Measurements from ENCODE around the gene TOLLIP. TPM values are rescaled to one million over a fixed set of nuclear protein-coding genes. Genes with fewer than 3 reads are reported as not detected.
"Not testable (repeated sequence)": the region's sequence is repeated elsewhere in the genome, so short reads cannot be mapped to it uniquely, and the experiment has no call there.

The TOLLIP gene
- total and polyA plus RNA-seq, 2 donors = 10.9 to 25.4 TPM

GRCh38 chr11:1252371-1253102 is 56.9 kb downstream of the TOLLIP start:
- Histone ChIP-seq H3K4me1 (ENCODE audit: control insufficient read depth in 2 of 2, insufficient read depth in 2 of 2, low read length in 2 of 2) (no peaks in the 10 kb centered on the region), H3K4me3 (ENCODE audit: low read length in 2 of 2) (no peak overlapping the region), H3K36me3 (ENCODE audit: control insufficient read depth in 2 of 2, insufficient read depth in 2 of 2, low read length in 1 of 2) (no peaks in the 10 kb centered on the region), H3K27ac (ENCODE audit: low read depth in 1 of 2, low read length in 1 of 2) (no peak overlapping the region), H3K27me3 (ENCODE audit: control insufficient read depth in 2 of 2, insufficient read depth in 1 of 2, low read length in 1 of 2) (no peaks in the 10 kb centered on the region), H3K9me3 (ENCODE audit: control insufficient read depth in 2 of 2, insufficient read depth in 1 of 2, low read length in 1 of 2) (peaks cover 3 to 42% of the 10 kb centered on the region in 2 donors)
- DNase-seq (ENCODE audit: low read depth in 6 of 9, low spot score in 9 of 9) = no peak
- WGBS = 98% methylated on average over 38 of the region's 38 CpGs

GRCh38 chr11:1251236-1251770 is 58.1 kb downstream of the TOLLIP start:
- Histone ChIP-seq H3K9me3 (ENCODE audit: control insufficient read depth in 2 of 2, insufficient read depth in 1 of 2, low read length in 1 of 2) (peaks cover 4 to 45% of the 10 kb centered on the region in 2 donors), H3K4me3 (ENCODE audit: low read length in 2 of 2) (no peak overlapping the region), H3K27me3 (ENCODE audit: control insufficient read depth in 2 of 2, insufficient read depth in 1 of 2, low read length in 1 of 2) (no peaks in the 10 kb centered on the region), H3K4me1 (ENCODE audit: control insufficient read depth in 2 of 2, insufficient read depth in 2 of 2, low read length in 2 of 2) (no peaks in the 10 kb centered on the region), H3K27ac (ENCODE audit: low read depth in 1 of 2, low read length in 1 of 2) (no peak overlapping the region), H3K36me3 (ENCODE audit: control insufficient read depth in 2 of 2, insufficient read depth in 2 of 2, low read length in 1 of 2) (no peaks in the 10 kb centered on the region)
- 97% methylated on average over 16 of the region's 16 CpGs for WGBS
- no peak for DNase-seq (ENCODE audit: low read depth in 6 of 9, low spot score in 9 of 9)

DNA sequence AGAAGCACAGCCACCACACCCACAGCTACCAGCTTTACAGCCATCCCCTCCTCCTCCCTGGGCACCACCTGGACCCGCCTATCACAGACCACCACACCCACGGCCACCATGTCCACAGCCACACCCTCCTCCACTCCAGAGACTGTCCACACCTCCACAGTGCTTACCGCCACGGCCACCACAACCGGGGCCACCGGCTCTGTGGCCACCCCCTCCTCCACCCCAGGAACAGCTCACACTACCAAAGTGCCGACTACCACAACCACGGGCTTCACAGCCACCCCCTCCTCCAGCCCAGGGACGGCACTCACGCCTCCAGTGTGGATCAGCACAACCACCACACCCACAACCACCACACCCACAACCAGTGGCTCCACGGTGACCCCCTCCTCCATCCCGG is 59.0 kb downstream of the TOLLIP start:
- H3K4me3 ChIP-seq (ENCODE audit: low read length in 2 of 2); H3K4me1 ChIP-seq (ENCODE audit: control insufficient read depth in 2 of 2, insufficient read depth in 2 of 2, low read length in 2 of 2); DNase-seq (ENCODE audit: low read depth in 6 of 9, low spot score in 9 of 9); H3K36me3 ChIP-seq (ENCODE audit: control insufficient read depth in 2 of 2, insufficient read depth in 2 of 2, low read length in 1 of 2); H3K27me3 ChIP-seq (ENCODE audit: control insufficient read depth in 2 of 2, insufficient read depth in 1 of 2, low read length in 1 of 2); H3K27ac ChIP-seq (ENCODE audit: low read depth in 1 of 2, low read length in 1 of 2): not testable (repeated sequence)
- H3K9me3 ChIP-seq (ENCODE audit: control insufficient read depth in 2 of 2, insufficient read depth in 1 of 2, low read length in 1 of 2) = peaks cover 9 to 52% of the 10 kb centered on the region in 2 donors
- 97% methylated on average over 4 of the region's 12 CpGs for WGBS

DNA sequence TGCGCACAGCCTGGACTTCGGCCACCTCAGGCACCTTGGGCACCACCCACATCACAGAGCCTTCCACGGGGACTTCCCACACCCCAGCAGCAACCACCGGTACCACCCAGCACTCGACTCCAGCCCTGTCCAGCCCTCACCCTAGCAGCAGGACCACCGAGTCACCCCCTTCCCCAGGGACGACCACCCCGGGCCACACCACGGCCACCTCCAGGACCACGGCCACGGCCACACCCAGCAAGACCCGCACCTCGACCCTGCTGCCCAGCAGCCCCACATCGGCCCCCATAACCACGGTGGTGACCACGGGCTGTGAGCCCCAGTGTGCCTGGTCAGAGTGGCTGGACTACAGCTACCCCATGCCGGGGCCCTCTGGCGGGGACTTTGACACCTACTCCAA is 60.5 kb downstream of the TOLLIP start:
- H3K27ac ChIP-seq (ENCODE audit: low read depth in 1 of 2, low read length in 1 of 2); DNase-seq (ENCODE audit: low read depth in 6 of 9, low spot score in 9 of 9); H3K36me3 ChIP-seq (ENCODE audit: control insufficient read depth in 2 of 2, insufficient read depth in 2 of 2, low read length in 1 of 2); H3K4me3 ChIP-seq (ENCODE audit: low read length in 2 of 2); H3K27me3 ChIP-seq (ENCODE audit: control insufficient read depth in 2 of 2, insufficient read depth in 1 of 2, low read length in 1 of 2); H3K4me1 ChIP-seq (ENCODE audit: control insufficient read depth in 2 of 2, insufficient read depth in 2 of 2, low read length in 2 of 2): not testable (repeated sequence)
- H3K9me3 ChIP-seq (ENCODE audit: control insufficient read depth in 2 of 2, insufficient read depth in 1 of 2, low read length in 1 of 2) = peaks cover 9 to 52% of the 10 kb centered on the region in 2 donors
- WGBS = over 99% methylated on average over 12 of the region's 18 CpGs

GRCh38 chr11:1247026-1247425 is 62.4 kb downstream of the TOLLIP start:
- not testable (repeated sequence) for H3K36me3 ChIP-seq (ENCODE audit: control insufficient read depth in 2 of 2, insufficient read depth in 2 of 2, low read length in 1 of 2); H3K27me3 ChIP-seq (ENCODE audit: control insufficient read depth in 2 of 2, insufficient read depth in 1 of 2, low read length in 1 of 2); H3K4me1 ChIP-seq (ENCODE audit: control insufficient read depth in 2 of 2, insufficient read depth in 2 of 2, low read length in 2 of 2); H3K4me3 ChIP-seq (ENCODE audit: low read length in 2 of 2); H3K27ac ChIP-seq (ENCODE audit: low read depth in 1 of 2, low read length in 1 of 2); DNase-seq (ENCODE audit: low read depth in 6 of 9, low spot score in 9 of 9)
- H3K9me3 ChIP-seq (ENCODE audit: control insufficient read depth in 2 of 2, insufficient read depth in 1 of 2, low read length in 1 of 2) = peaks cover 13 to 52% of the 10 kb centered on the region in 2 donors
- 91% methylated on average over 14 of the region's 14 CpGs for WGBS

- not testable (repeated sequence) for H3K4me1 ChIP-seq (ENCODE audit: control insufficient read depth in 2 of 2, insufficient read depth in 2 of 2, low read length in 2 of 2); DNase-seq (ENCODE audit: low read depth in 6 of 9, low spot score in 9 of 9); H3K27me3 ChIP-seq (ENCODE audit: control insufficient read depth in 2 of 2, insufficient read depth in 1 of 2, low read length in 1 of 2); H3K4me3 ChIP-seq (ENCODE audit: low read length in 2 of 2); H3K27ac ChIP-seq (ENCODE audit: low read depth in 1 of 2, low read length in 1 of 2); H3K36me3 ChIP-seq (ENCODE audit: control insufficient read depth in 2 of 2, insufficient read depth in 2 of 2, low read length in 1 of 2)
- 87% methylated on average over 14 of the region's 14 CpGs for WGBS
- peaks cover 13 to 52% of the 10 kb centered on the region in 2 donors for H3K9me3 ChIP-seq (ENCODE audit: control insufficient read depth in 2 of 2, insufficient read depth in 1 of 2, low read length in 1 of 2)
Measured at GRCh38 chr11:1246301-1246700, 63.1 kb downstream of the TOLLIP start.

DNA sequence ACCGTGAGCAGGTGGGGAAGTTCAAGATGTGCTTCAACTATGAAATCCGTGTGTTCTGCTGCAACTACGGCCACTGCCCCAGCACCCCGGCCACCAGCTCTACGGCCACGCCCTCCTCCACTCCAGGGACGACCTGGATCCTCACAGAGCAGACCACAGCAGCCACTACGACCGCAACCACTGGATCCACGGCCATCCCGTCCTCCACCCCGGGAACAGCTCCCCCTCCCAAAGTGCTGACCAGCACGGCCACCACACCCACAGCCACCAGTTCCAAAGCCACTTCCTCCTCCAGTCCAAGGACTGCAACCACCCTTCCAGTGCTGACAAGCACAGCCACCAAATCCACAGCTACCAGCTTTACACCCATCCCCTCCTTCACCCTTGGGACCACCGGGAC is 63.7 kb downstream of the TOLLIP start:
- H3K4me3 ChIP-seq (ENCODE audit: low read length in 2 of 2); DNase-seq (ENCODE audit: low read depth in 6 of 9, low spot score in 9 of 9); H3K4me1 ChIP-seq (ENCODE audit: control insufficient read depth in 2 of 2, insufficient read depth in 2 of 2, low read length in 2 of 2); H3K27ac ChIP-seq (ENCODE audit: low read depth in 1 of 2, low read length in 1 of 2); H3K27me3 ChIP-seq (ENCODE audit: control insufficient read depth in 2 of 2, insufficient read depth in 1 of 2, low read length in 1 of 2); H3K36me3 ChIP-seq (ENCODE audit: control insufficient read depth in 2 of 2, insufficient read depth in 2 of 2, low read length in 1 of 2): not testable (repeated sequence)
- H3K9me3 ChIP-seq (ENCODE audit: control insufficient read depth in 2 of 2, insufficient read depth in 1 of 2, low read length in 1 of 2) = peaks cover 10 to 52% of the 10 kb centered on the region in 2 donors
- WGBS = 95% methylated on average over 12 of the region's 14 CpGs

DNA sequence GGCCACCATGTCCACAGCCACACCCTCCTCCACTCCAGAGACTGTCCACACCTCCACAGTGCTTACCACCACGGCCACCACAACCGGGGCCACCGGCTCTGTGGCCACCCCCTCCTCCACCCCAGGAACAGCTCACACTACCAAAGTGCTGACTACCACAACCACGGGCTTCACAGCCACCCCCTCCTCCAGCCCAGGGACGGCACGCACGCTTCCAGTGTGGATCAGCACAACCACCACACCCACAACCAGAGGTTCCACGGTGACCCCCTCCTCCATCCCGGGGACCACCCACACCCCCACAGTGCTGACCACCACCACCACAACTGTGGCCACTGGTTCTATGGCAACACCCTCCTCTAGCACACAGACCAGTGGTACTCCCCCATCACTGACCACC is 64.9 kb downstream of the TOLLIP start:
- not testable (repeated sequence) for DNase-seq (ENCODE audit: low read depth in 6 of 9, low spot score in 9 of 9)

DNA sequence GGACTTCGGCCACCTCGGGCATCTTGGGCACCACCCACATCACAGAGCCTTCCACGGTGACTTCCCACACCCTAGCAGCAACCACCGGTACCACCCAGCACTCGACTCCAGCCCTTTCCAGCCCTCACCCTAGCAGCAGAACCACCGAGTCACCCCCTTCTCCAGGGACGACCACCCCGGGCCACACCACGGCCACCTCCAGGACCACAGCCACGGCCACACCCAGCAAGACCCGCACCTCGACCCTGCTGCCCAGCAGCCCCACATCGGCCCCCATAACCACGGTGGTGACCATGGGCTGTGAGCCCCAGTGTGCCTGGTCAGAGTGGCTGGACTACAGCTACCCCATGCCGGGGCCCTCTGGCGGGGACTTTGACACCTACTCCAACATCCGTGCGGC is 65.9 kb downstream of the TOLLIP start:
- not testable (repeated sequence) for H3K27me3 ChIP-seq (ENCODE audit: control insufficient read depth in 2 of 2, insufficient read depth in 1 of 2, low read length in 1 of 2); H3K36me3 ChIP-seq (ENCODE audit: control insufficient read depth in 2 of 2, insufficient read depth in 2 of 2, low read length in 1 of 2); H3K4me3 ChIP-seq (ENCODE audit: low read length in 2 of 2); H3K27ac ChIP-seq (ENCODE audit: low read depth in 1 of 2, low read length in 1 of 2); H3K4me1 ChIP-seq (ENCODE audit: control insufficient read depth in 2 of 2, insufficient read depth in 2 of 2, low read length in 2 of 2); DNase-seq (ENCODE audit: low read depth in 6 of 9, low spot score in 9 of 9)
- H3K9me3 ChIP-seq (ENCODE audit: control insufficient read depth in 2 of 2, insufficient read depth in 1 of 2, low read length in 1 of 2) = peaks cover 10 to 53% of the 10 kb centered on the region in 2 donors
- 98% methylated on average over 12 of the region's 18 CpGs for WGBS

More for the DNA sequence above, 64.9 kb downstream of the TOLLIP start:
- H3K27ac ChIP-seq (ENCODE audit: low read depth in 1 of 2, low read length in 1 of 2); H3K4me3 ChIP-seq (ENCODE audit: low read length in 2 of 2); H3K4me1 ChIP-seq (ENCODE audit: control insufficient read depth in 2 of 2, insufficient read depth in 2 of 2, low read length in 2 of 2); H3K36me3 ChIP-seq (ENCODE audit: control insufficient read depth in 2 of 2, insufficient read depth in 2 of 2, low read length in 1 of 2); H3K27me3 ChIP-seq (ENCODE audit: control insufficient read depth in 2 of 2, insufficient read depth in 1 of 2, low read length in 1 of 2): not testable (repeated sequence)
- 98% methylated on average over 9 of the region's 9 CpGs for WGBS
- peaks cover 10 to 54% of the 10 kb centered on the region in 2 donors for H3K9me3 ChIP-seq (ENCODE audit: control insufficient read depth in 2 of 2, insufficient read depth in 1 of 2, low read length in 1 of 2)
